SK-N-MC (cell line): ENCODE results near the gene PDE4D.

ENCODE experiments used
- EZH2 ChIP-seq: fragments of 200-600 bp; sonication (generic); IDR thresholded peaks from one replicate; pipeline ENCODE4 v1.6.1; 2017; ENCODE audit warnings: antibody characterized with exemption
- POLR2AphosphoS5 ChIP-seq: IDR thresholded peaks from 2 replicates; pipeline ENCODE4 v1.6.1; 2012; ENCODE audit warnings: mild to moderate bottlenecking, low read depth, low read length, borderline replicate concordance

DNA sequence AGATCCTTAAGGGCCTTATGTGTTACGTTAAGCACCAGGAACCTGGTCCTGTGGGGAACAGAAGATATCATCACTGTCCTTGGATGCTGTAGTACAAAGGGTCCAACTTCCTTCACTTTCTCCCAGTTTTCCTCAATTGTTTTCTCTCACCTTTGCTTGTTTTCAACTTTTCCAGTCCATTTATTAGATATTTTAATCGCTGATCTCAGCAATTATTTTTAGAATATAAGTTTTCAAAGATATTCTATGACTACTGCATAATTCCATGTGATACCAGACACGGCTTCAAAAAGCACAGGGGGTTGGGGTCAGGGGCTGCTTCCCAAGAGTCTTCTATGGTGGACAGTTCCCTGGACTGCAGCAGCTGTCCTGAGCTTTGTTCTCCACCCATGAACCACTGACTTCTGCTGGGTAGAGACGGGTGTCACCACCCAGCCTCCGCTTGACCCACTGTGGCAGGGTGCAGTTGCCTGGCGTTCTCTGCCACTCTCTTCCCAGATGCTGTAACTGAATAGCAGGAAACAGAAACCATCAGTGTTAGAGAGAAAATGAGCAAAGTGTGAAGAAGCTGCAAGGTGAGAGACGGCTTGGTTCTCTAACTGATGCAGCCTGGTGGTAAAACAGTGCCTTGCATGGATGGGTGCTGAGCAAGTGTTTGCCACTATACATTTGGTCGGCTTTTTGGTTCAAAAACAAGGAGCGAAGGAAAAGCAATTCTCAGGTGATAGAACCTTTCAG, 927.7 kb downstream of the PDE4D start:
- TF ChIP-seq POLR2AphosphoS5 (no peak), EZH2 (no peak)
